ENCODE results near the gene ADGRF1.

DNA sequence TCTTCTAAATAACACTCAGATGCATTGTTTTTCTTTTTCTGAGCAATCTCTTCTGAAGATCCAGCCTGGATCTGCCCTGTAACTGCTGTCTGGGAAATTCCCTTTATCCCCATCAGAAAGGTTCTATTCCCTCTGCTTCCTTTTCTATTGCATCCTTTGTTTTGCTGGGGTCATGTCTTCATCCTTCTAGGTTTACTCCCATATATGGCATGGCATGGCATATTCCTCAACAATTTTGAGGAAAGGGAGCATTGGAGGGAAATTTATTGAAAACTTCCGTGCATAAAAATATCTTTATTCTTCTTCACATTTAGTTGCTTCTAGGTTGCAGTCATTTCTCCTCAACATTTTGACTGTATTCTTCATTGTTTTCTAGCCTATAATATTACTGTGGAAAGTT is 47.2 kb downstream of the ADGRF1 start:
- TF ChIP-seq, protein P1, sequence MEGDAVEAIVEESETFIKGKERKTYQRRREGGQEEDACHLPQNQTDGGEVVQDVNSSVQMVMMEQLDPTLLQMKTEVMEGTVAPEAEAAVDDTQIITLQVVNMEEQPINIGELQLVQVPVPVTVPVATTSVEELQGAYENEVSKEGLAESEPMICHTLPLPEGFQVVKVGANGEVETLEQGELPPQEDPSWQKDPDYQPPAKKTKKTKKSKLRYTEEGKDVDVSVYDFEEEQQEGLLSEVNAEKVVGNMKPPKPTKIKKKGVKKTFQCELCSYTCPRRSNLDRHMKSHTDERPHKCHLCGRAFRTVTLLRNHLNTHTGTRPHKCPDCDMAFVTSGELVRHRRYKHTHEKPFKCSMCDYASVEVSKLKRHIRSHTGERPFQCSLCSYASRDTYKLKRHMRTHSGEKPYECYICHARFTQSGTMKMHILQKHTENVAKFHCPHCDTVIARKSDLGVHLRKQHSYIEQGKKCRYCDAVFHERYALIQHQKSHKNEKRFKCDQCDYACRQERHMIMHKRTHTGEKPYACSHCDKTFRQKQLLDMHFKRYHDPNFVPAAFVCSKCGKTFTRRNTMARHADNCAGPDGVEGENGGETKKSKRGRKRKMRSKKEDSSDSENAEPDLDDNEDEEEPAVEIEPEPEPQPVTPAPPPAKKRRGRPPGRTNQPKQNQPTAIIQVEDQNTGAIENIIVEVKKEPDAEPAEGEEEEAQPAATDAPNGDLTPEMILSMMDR (IDR thresholded peaks at IDR 0.05), result no peak
- TF ChIP-seq EP300 (IDR thresholded peaks at IDR 0.05), result no peak

Data from stomach (tissue), 4 donors.